ACC112 (cell line): ENCODE results near the gene TLL1.

Experiments used
- H2AFZ ChIP-seq: fragments of 200-600 bp; sonication (generic); one replicate; pipeline ENCODE4 v1.6.0; 2017; ENCODE audit warnings: antibody characterized with exemption, low read length; ENCODE audit not compliant: unreplicated experiment
- H3K27ac ChIP-seq: fragments of 200-600 bp; sonication (generic); 2 replicates; pipeline ENCODE4 v1.5.1; 2014; ENCODE audit warnings: low read depth, mild to moderate bottlenecking, antibody characterized with exemption, low read length, moderate library complexity
- H3K27me3 ChIP-seq: fragments of 200-600 bp; sonication (generic); 2 replicates; pipeline ENCODE4 v1.6.1; 2014; ENCODE audit warnings: mild to moderate bottlenecking, antibody characterized with exemption, low read length, moderate library complexity, mixed read lengths; ENCODE audit not compliant: insufficient read depth
- H3K36me3 ChIP-seq: fragments of 200-600 bp; sonication (generic); 2 replicates; pipeline ENCODE4 v1.6.1; 2016; ENCODE audit warnings: mild to moderate bottlenecking, antibody characterized with exemption, low read length, moderate library complexity, mixed read lengths; ENCODE audit not compliant: insufficient read depth
- H3K4me1 ChIP-seq: fragments of 200-600 bp; sonication (generic); one replicate; pipeline ENCODE4 v1.6.1; 2016; ENCODE audit warnings: low read length, mixed read lengths; ENCODE audit not compliant: insufficient read depth, unreplicated experiment, control insufficient read depth
- H3K4me3 ChIP-seq: fragments of 200-600 bp; sonication (generic); 2 replicates; pipeline ENCODE4 v1.5.1; 2014; ENCODE audit warnings: mild to moderate bottlenecking, low read depth, low read length
- H3K79me2 ChIP-seq: fragments of 200-600 bp; sonication (generic); one replicate; pipeline ENCODE4 v1.6.0; 2016; ENCODE audit warnings: low read length; ENCODE audit not compliant: control insufficient read depth, unreplicated experiment, insufficient read depth

The TLL1 gene

DNA sequence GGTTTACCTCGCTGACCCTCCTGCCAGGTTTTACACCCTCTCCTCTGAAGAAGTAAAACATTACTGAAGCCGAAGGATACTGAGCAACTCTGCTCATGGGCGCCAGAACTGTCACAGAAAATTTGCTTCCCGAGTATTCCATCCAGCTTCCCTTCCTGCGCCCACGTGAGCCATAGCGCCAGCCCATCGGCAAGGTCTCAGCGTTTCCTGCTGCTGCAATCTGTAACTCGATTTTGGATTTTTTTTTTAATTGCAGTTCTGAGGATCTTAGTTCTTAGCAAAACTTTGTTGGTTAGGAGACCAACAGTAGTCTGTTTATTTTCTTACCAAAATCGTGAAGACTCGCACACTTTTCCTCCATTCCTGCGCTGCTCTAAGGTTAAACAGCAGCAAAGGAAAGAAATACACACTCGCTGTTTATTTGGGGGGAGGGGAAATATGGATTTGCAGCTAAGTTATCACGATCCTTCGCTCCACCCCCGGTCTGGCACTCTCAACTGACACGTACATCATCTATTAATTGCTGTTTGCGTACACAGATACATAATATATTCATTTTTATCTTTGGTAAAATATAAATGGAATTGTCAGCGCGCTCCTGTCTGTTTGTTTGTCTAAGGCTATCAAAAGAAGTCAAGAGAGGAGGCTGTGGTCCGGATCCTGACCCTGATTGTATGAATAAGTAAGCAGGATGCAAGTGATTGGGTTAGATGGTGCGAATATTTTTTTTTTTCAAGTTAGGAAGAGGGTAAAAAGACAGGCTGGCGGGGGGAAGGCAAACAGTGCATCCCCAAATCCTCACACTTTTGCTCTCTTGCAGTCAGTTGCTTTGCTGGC lies at the start of gene TLL1:
TSS of gene TLL1 (plus strand) at position 777 of the 837 bp plus-strand sequence. CDS start 668 bp downstream, outside the sequence.
- peak within 1 kb of the TSS; percentile 79 for H2AFZ ChIP-seq
- H3K79me2 ChIP-seq = no peaks in the 10 kb centered on the region
- H3K36me3 ChIP-seq = no peaks in the 10 kb centered on the region
- peaks cover 71% of the 10 kb centered on the region for H3K27me3 ChIP-seq
- no peak within 1 kb of the TSS for H3K27ac ChIP-seq
- no peaks in the 10 kb centered on the region for H3K4me1 ChIP-seq
- peak within 1 kb of the TSS; percentile 77 for H3K4me3 ChIP-seq

DNA sequence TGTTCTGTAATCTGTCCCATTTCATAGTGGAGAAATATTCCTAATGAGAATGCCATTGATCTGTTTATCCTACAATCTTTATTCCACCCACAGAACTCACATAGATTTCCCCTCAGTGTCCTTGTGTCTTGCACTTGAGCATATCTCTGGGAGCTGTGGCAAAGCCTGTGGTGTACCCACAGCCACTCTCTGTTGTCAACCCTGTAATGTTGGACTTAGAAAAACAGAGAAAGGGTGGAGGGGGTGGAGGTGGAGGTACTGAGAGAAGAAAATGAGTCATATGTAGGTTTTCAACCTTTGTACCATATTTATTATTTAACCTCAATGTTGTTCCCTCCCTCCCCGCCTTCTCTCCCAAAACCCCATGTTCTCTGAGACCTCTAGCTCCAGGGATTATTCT lies 46.9 kb upstream of the TLL1 start:
- H3K4me1 ChIP-seq = no peaks in the 10 kb centered on the region
- no peak overlapping the region for H2AFZ ChIP-seq
- H3K79me2 ChIP-seq = no peaks in the 10 kb centered on the region
- no peak overlapping the region for H3K27ac ChIP-seq
- no peak overlapping the region for H3K4me3 ChIP-seq
- no peaks in the 10 kb centered on the region for H3K27me3 ChIP-seq
- H3K36me3 ChIP-seq = no peaks in the 10 kb centered on the region

DNA sequence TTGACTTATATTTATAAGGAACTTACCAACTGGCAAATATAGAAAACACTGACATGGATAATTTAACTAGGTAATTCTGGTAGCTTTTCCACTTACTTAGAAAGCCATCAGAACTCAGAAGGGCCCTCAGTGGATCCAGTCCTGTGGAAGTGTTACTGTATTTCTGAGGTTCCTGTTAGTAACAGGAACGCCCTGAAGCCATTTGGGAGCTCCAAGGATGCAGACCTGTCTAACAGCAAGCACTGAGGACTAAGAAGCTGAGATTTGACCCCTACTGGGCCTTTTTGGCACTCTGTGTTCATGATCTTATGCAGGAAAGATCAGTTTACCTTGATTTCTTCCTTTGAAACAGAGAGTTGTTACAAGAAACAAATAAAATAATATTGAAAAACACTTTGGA lies 46.0 kb upstream of the TLL1 start:
- Histone ChIP-seq H3K36me3 (no peaks in the 10 kb centered on the region), H3K27ac (no peak overlapping the region), H3K27me3 (no peaks in the 10 kb centered on the region), H2AFZ (no peak overlapping the region), H3K4me1 (no peaks in the 10 kb centered on the region), H3K79me2 (no peaks in the 10 kb centered on the region), H3K4me3 (no peak overlapping the region)

DNA sequence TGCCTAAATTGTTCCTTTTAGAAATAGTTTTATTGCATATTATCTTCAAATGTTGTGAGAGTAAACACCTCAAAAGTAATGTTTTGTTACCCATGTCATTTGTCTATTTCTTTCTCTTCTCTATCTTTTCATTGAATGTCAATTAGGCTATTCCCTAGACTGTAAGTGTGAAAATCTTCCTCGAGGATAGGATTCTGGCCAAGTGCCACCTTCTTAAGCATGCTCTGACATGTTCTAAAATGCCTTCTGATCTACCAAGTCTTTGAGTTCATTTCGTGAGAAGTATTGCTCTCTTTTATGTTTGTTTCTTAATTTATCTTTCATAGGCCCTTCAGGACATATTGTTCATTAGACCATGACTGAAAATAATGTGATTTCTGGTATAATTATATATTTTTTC lies 44.1 kb upstream of the TLL1 start:
- Histone ChIP-seq H2AFZ (peak overlapping the region; percentile 7), H3K36me3 (no peaks in the 10 kb centered on the region), H3K27ac (no peak overlapping the region), H3K4me1 (no peaks in the 10 kb centered on the region), H3K27me3 (no peaks in the 10 kb centered on the region), H3K79me2 (no peaks in the 10 kb centered on the region), H3K4me3 (no peak overlapping the region)

DNA sequence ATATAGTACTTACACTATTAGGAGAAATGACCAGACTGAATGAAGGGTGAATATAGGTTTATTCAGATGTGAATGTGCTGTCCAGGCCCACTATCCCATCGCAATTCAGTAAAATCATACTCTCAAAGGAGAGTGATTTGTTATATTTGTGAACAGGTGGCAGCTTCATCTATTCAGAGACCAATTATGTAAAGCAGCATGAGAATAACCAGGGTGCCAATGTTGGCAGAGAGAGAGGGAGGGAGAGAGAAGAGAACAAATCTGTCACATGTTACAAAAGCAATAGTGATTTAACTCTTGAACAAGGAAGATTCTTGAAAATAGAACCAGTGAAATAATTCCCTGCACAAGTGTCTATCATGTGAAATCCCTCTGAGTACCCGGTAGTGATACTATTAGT lies 38.9 kb upstream of the TLL1 start:
- no peaks in the 10 kb centered on the region for H3K27me3 ChIP-seq
- no peak overlapping the region for H3K27ac ChIP-seq
- H3K4me1 ChIP-seq = no peaks in the 10 kb centered on the region
- no peaks in the 10 kb centered on the region for H3K36me3 ChIP-seq
- no peaks in the 10 kb centered on the region for H3K79me2 ChIP-seq
- no peak overlapping the region for H3K4me3 ChIP-seq
- no peak overlapping the region for H2AFZ ChIP-seq

DNA sequence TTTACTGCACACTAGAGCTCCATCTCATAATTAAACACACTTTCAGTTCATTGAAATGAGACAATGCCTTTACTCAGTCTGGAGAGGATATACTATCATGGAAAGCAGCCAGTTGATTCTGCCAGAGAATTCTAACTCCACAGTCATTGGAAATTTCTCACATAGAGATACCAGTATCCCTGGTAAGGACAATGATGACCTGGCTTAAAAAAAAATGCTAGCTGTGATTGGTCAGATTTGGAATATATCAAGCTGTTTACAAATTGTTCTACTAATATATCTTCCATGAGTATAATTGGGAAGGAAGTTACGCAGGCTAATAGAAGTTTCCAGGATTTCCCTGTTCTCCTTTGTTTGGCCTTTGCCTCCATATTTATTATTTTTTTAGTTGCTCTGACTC lies 34.5 kb upstream of the TLL1 start:
- Histone ChIP-seq H3K27me3 (no peaks in the 10 kb centered on the region), H3K79me2 (no peaks in the 10 kb centered on the region), H3K4me1 (no peaks in the 10 kb centered on the region), H3K4me3 (no peak overlapping the region), H3K36me3 (no peaks in the 10 kb centered on the region), H2AFZ (no peak overlapping the region), H3K27ac (no peak overlapping the region)

DNA sequence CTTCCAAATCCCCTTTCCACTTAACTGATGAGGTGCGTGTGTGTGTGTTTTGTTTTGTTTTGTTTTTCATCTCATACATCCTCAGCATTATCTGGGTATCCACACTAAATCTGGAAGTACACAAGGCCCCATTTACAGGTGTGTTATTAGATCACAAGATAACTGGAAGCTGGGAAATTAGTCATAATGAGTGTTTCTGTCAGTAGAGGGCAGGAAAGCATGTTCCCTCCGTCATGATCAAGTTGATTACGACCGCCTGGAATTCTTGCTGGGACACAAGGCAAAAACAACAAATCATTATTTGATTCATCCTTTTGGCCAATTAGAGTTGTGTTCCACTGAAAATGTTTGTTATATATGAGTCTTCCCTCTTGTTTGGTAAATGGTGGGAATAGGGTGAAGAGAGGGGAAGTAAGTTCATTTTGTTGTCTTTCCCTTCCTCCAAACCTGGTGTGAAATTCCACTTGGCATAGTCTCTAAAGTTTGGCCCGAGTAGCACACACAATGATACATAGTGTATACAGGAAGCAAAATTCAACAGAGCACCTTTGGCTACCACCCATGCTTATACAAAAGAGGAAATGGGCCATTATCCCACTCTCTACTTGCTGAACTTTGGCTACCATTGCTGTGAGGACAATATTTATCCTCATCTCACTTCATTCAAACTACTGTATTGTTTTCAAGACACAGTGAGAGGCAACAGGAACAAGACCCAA lies 33.3 kb upstream of the TLL1 start:
- H3K4me3 ChIP-seq = no peak overlapping the region

DNA sequence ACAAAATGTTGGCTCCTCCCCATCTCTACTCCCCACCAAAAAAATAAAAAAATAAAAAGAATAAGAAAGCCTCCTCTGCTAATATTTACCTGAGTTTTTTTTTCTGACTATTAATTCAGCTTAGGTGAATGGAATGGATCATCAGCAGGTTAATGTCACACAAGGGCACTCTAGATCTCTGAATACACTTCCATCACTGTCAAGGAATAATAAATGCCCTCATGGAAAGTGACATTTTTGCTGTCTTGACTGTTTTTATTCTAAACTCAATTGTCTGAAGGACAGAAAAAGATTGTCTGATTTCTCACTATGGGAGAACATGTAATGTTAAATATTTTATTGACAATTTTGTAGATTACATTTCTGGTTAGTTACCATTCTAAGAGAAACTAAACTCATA lies 30.4 kb upstream of the TLL1 start:
- no peaks in the 10 kb centered on the region for H3K27me3 ChIP-seq
- no peak overlapping the region for H3K4me3 ChIP-seq
- H3K4me1 ChIP-seq = no peaks in the 10 kb centered on the region
- H3K79me2 ChIP-seq = no peaks in the 10 kb centered on the region
- no peaks in the 10 kb centered on the region for H3K36me3 ChIP-seq
- no peak overlapping the region for H2AFZ ChIP-seq
- no peak overlapping the region for H3K27ac ChIP-seq

More for the DNA sequence above, 33.3 kb upstream of the TLL1 start:
- Histone ChIP-seq H3K27me3 (no peaks in the 10 kb centered on the region), H3K79me2 (no peaks in the 10 kb centered on the region), H3K36me3 (no peaks in the 10 kb centered on the region), H3K4me1 (no peaks in the 10 kb centered on the region), H3K27ac (no peak overlapping the region), H2AFZ (no peak overlapping the region)

DNA sequence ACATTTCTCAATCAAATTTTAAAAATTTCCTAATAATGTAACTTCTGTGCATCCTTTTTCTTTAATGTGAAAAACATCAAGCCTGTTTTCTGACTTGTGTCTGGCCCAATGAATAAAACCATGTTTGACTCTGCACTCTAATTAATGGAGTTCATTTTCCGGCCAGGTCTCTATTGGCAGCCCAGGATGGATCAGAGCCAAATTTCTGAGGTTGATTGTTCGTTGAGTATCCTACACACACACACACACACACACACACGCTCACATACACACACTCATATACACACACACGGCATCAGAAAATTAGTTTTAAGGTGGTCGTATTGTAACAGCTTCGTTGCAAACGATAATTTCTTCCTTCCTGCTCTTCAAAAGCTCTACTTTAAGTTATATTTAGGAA lies 28.9 kb upstream of the TLL1 start:
- no peak overlapping the region for H3K27ac ChIP-seq
- no peak overlapping the region for H2AFZ ChIP-seq
- no peaks in the 10 kb centered on the region for H3K79me2 ChIP-seq
- H3K4me1 ChIP-seq = no peaks in the 10 kb centered on the region
- H3K27me3 ChIP-seq = no peaks in the 10 kb centered on the region
- H3K4me3 ChIP-seq = no peak overlapping the region
- no peaks in the 10 kb centered on the region for H3K36me3 ChIP-seq

DNA sequence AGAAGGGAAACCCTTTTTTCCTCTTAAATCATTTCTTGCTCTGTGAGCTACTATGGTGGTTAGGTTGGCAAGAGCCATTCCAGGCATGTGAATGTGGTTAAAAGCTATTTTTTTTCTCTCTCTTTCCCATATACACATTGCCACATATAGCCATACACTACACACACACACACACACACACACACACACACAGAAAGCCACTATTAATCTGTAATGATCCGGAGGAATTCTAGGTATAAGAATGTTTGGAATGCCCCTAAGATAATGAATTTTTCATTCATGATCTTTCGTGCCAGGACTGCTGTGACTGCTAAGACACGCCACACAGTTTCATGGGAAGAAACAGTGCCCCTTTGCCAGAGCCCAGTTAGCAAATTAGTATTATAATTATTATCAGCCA lies 21.8 kb upstream of the TLL1 start:
- H3K27me3 ChIP-seq = no peaks in the 10 kb centered on the region
- no peaks in the 10 kb centered on the region for H3K79me2 ChIP-seq
- no peaks in the 10 kb centered on the region for H3K4me1 ChIP-seq
- no peak overlapping the region for H3K27ac ChIP-seq
- H3K36me3 ChIP-seq = no peaks in the 10 kb centered on the region
- no peak overlapping the region for H2AFZ ChIP-seq
- H3K4me3 ChIP-seq = no peak overlapping the region

DNA sequence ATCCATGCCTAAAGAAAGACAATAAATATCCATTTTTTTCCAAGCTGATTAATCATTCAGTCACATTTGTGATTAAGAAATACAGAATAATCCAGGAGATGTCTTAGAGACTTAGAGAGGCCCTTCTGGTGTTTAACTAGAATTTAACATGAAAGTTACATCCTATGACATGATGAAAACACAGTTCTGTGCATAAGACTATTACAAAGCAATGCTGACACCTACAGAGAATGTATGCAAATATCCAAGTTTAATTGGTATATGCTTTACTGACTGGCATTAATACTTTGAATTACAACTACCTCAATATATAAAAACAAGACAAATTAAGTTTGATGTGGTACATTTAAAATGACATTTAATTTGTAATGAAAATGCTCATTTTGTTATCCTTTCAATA lies 17.8 kb upstream of the TLL1 start:
- Histone ChIP-seq H3K79me2 (no peaks in the 10 kb centered on the region), H3K27ac (no peak overlapping the region), H3K4me1 (no peaks in the 10 kb centered on the region), H3K4me3 (no peak overlapping the region), H2AFZ (no peak overlapping the region), H3K27me3 (no peaks in the 10 kb centered on the region), H3K36me3 (no peaks in the 10 kb centered on the region)
